RCC 7860 (cell line): ENCODE measurements around the gene APBB1IP.
A peak's percentile ranks its signal among the peaks of the same experiment; 100 is the strongest.
"Not testable (repeated sequence)": the region's sequence is repeated elsewhere in the genome, so short reads cannot be mapped to it uniquely, and the experiment has no call there.

Experiments
- DNase-seq: peaks from one replicate; pipeline ENCODE4 v3.0.0-alpha.2; 2015; ENCODE audit warnings: low spot score
- FAIRE-seq: peaks from 2 replicates; lab custom pipeline; 2012; peaks lifted over from hg19 to GRCh38; lab: Jason Lieb, UNC

Gene APBB1IP

DNA sequence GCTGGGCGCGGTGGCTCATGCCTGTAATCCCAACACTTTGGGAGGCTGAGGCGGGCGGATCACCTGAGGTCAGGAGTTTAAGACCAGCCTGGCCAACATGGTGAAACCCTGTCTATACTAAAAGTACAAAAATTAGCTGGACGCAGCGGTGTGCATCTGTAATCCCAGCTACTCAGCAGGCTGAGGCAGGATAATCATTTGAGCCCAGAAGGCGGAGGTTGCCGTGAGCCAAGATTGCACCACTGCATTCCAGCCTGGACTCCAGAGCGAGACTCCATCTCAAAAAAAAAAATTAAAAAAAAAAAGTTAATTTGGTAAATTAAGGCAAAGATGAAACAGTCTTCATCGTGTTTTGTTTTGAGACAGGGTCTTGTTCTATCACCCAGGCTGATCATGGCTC is 66.3 kb downstream of the APBB1IP start:
- FAIRE-seq, DNase-seq: not testable (repeated sequence)

- DNase-seq: no peak
- FAIRE-seq: no peak
These were observed 67.3 kb downstream of the APBB1IP start for GRCh38 chr10:26505491-26505890.

GRCh38 chr10:26506736-26507135 is 68.6 kb downstream of the APBB1IP start:
- DNase-seq (no peak), FAIRE-seq (no peak)

- FAIRE-seq: no peak
- no peak for DNase-seq
These were observed 69.3 kb downstream of the APBB1IP start for GRCh38 chr10:26507441-26507840.

DNA sequence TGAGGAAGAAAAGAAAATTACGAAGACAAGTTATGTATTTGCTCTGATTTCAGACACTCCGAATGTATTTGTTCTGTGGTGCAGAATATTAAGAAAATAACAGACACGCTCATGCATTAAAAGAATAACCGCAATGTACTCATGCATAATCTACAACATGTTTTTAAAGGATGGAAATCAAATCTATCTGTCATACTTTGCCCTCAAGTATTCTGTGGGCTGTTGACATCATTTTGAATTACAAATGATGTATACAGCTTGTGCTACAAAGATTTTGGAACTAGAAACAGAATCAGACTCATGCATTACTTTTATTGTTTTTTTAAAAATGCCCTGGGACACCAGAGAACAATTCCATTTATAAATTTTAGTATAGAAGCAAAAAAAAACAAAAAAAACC is 69.9 kb downstream of the APBB1IP start:
- FAIRE-seq (no peak), DNase-seq (no peak)

- FAIRE-seq: no peak
- no peak for DNase-seq
These were observed 71.2 kb downstream of the APBB1IP start for GRCh38 chr10:26509307-26509706.

DNA sequence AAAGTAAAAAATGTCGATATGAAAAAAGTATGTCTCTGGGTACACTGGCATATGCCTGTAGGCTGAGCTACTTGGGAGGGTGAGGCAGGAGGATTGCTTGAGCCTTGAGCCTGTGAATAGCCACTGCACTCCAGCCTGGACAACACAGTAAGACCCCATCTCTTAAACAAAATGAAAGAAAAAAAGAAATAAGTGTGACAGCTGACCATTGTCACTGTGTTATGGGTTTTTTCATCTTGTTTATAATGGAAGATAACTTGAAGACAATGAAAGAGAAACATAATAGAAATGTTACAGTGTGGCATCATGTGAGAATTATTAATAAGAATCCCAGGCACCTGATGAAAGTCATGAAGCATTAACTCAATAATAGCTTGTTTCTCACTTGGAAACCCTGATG is 75.0 kb downstream of the APBB1IP start:
- no peak for FAIRE-seq
- no peak for DNase-seq

DNA sequence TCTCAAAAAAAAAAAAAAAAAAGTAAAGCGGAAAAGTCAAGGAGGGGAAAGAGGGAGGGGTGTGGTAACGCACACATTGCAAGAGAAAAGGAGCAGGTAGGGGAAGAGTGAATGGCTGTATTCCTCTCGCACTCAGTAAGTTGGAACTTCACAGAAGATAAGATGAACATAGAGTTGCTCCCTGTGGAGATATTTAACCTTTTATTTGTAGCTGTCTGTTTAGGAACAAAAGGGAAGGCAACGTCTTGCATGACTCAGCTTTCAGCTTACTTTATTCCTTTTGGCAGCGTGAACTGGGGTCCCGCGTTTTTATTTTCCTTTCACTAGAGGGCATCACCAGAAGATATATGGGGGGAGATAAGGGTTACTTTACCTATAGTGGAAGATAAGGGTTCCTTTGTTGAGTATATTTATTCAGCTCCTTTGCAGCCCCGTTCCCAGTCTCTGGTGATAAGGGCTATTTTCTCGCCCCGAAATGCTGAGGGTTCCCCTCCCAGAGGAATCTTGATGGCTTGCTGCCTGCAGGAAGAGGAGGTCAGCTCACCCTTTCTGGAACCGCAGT is 78.5 kb downstream of the APBB1IP start:
- no peak for DNase-seq
- no peak for FAIRE-seq

DNA sequence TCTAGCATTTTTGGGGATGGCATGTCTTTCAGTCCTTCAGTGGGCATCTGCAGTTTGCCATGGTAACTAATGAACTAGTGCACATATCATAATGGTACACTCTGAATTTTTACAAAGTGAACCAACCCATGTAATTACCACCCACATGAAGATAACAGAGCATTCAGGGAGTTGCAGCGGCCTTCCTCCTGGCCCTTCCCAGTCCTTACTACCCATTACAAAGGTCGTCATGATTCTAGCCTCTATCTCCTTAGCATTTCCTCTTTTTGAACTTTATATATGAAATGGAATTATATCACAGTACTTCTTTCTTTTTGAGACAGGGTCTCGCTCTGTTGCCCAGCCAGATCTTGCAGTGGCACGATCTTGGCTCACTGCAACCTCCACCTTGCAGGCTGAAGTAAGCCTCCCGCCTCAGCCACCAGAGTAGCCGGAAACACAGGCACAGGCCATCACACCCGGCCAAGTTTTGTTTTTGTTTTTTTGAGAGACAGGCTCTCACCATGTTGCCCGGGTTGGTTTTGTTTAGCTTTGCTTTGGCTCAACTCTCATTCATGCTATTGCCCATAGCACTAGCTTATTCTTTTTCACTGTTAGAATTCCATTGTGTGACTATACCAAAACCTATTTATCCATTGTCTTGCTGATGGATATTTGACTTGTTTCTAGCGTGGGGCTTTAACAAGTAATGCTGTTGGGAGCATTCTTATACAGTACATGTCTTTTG is 79.2 kb downstream of the APBB1IP start:
- no peak for DNase-seq
- no peak for FAIRE-seq

- DNase-seq (no peak), FAIRE-seq (no peak)
These were observed 81.7 kb downstream of the APBB1IP start for GRCh38 chr10:26519803-26520202.

- FAIRE-seq (no peak), DNase-seq (no peak)
These were observed 82.4 kb downstream of the APBB1IP start for GRCh38 chr10:26520575-26520974.

DNA sequence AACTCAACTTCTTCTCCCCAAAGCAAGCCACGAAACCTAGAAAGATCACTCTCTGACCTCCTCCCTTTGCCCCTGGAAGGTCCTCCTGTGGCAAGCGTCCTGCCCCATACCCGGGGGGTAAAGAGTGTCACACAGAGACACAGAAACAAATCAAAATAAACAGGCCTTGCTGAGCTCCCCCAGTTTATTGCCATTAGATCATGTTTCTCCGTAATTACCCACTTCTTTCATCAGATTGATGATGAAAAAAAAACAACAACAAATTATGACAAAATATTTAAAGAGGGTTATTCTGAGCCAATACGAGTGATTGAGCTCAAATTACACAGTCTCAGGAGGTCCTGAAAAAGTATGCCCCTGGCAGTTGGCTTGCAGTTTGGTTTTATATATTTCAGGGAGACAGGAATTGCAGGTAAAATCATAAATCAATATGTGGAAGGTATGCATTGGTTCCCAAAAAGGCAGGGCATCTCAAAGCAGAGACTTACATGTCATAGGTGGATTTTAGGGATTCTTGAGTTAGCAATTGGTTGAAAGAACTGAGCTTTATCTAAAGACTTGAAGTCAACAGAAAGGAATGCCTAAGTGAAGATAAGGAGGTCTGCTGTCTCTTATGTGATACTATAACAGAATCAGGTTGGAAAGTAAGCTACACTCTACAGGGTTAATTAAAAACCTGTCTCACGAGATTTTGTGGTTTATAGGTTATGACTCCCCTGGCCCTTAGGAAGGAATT is 86.2 kb downstream of the APBB1IP start:
- DNase-seq (peak; percentile 49), FAIRE-seq (peak; percentile 38)

GRCh38 chr10:26525586-26525985 is 87.4 kb downstream of the APBB1IP start:
- DNase-seq (no peak), FAIRE-seq (no peak)

DNA sequence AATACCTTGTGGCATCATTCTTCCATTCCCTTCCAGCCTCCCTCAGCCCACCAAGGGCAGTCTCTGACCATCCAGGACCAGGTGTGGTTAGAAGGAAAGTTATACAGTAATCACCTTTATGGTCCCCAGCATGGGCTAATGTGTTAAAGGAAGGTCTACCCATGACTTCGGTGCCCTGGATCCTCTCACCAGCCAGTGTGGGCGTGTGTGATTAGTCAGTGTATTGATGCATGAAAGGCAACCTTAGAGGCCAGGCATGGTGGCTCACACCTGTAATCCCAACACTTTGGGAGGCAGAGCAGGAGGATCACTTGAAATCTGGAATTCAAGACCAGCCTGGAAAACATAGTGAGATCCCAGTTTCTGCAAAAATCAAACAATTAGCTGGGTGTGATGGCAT is 88.9 kb downstream of the APBB1IP start:
- DNase-seq (no peak), FAIRE-seq (no peak)

GRCh38 chr10:26528048-26528447 is 89.9 kb downstream of the APBB1IP start:
- DNase-seq (no peak), FAIRE-seq (no peak)

- FAIRE-seq (no peak), DNase-seq (no peak)
These were observed 90.7 kb downstream of the APBB1IP start for GRCh38 chr10:26528715-26529393.

- DNase-seq (no peak), FAIRE-seq (no peak)
These were observed 96.2 kb downstream of the APBB1IP start for GRCh38 chr10:26534384-26534783.

DNA sequence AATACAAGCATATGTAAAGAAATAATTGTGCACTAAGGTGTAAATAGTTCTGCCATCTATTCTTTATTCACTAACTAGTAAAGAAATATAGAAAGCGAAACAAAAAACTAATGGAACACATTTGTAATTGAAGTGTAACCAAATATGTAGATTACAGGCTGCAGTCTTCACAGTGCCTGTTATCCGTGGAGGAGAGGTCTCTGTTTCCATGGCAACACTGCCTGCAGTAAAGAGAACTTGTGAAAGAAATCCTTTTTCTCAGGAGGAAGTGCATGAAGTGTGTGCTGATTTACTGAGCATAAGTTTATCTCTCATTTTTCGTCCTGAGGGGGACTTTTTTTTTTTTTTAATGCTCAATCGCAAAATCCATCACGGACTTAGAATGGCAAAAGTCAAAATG is 102.5 kb downstream of the APBB1IP start:
- no peak for DNase-seq

GRCh38 chr10:26543567-26544306 is 105.6 kb downstream of the APBB1IP start:
- no peak for FAIRE-seq

More for the DNA sequence above, 102.5 kb downstream of the APBB1IP start:
- no peak for FAIRE-seq

GRCh38 chr10:26544932-26545331 is 106.8 kb downstream of the APBB1IP start:
- no peak for FAIRE-seq
- no peak for DNase-seq

More at GRCh38 chr10:26543567-26544306, 105.6 kb downstream of the APBB1IP start:
- no peak for DNase-seq
